Fibroblast of lung (primary cell): ENCODE data around the gene INPPL1.
"Not testable (repeated sequence)": the region's sequence is repeated elsewhere in the genome, so short reads cannot be mapped to it uniquely, and the experiment has no call there.

Experiments
- EZH2 ChIP-seq: IDR thresholded peaks from 2 replicates; pipeline ENCODE4 v1.5.1; 2012; ENCODE audit warnings: low read length, control low read depth, mild to moderate bottlenecking; ENCODE audit errors: missing control alignments
- TF ChIP-seq, protein P1 (sequence below), 2 donors: IDR thresholded peaks in 1 of 2; conservative IDR thresholded peaks in 1 of 2; 1 replicate in 1 of 2; 2 replicates in 1 of 2; pipeline ENCODE4 v1.5.1; 2011 to 2012; ENCODE audit warnings: low read length in 2 of 2, control low read depth in 1 of 2, inconsistent platforms in 1 of 2, low read depth in 1 of 2, mild to moderate bottlenecking in 1 of 2

DNA sequence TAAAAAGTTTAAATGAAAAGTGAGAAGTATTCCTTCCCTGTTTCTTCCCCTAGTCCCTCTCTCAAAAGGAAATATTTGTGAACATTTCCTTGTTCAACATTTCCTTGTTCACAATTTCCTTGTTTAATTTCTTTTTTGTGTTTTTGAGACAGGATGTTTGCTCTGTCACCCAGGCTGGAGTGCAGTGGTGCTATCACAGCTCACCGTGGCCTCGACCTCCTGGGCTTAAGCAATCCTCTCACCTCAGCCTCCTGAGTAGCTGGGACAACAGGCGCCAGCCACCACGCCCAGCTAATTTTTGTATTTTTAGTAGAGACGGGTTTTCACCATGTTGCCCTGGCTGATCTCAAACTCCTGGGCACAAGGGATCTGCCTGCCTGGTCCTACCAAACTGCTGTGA lies 42.4 kb downstream of the INPPL1 start:
- TF ChIP-seq, protein P1, sequence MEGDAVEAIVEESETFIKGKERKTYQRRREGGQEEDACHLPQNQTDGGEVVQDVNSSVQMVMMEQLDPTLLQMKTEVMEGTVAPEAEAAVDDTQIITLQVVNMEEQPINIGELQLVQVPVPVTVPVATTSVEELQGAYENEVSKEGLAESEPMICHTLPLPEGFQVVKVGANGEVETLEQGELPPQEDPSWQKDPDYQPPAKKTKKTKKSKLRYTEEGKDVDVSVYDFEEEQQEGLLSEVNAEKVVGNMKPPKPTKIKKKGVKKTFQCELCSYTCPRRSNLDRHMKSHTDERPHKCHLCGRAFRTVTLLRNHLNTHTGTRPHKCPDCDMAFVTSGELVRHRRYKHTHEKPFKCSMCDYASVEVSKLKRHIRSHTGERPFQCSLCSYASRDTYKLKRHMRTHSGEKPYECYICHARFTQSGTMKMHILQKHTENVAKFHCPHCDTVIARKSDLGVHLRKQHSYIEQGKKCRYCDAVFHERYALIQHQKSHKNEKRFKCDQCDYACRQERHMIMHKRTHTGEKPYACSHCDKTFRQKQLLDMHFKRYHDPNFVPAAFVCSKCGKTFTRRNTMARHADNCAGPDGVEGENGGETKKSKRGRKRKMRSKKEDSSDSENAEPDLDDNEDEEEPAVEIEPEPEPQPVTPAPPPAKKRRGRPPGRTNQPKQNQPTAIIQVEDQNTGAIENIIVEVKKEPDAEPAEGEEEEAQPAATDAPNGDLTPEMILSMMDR (conservative IDR thresholded peaks at IDR 0.05 in 1 of 2, IDR thresholded peaks at IDR 0.05 in 1 of 2; ENCODE audit: low read depth in 1 of 2, low read length in 2 of 2) = not testable (repeated sequence)
- not testable (repeated sequence) for TF ChIP-seq EZH2
